GM19035 (cell line): ENCODE data around the gene GMFB.
"Not testable (repeated sequence)": the region's sequence is repeated elsewhere in the genome, so short reads cannot be mapped to it uniquely, and the experiment has no call there.

ENCODE experiments used
- ATAC-seq: cut with Tn5 transposase; IDR thresholded peaks from one replicate; pipeline ENCODE4 v1.9.1; 2021; ENCODE audit not compliant: unreplicated experiment

The GMFB gene

GRCh38 chr14:54462048-54462447, 26.7 kb downstream of the GMFB start:
- ATAC-seq, result no peak

DNA sequence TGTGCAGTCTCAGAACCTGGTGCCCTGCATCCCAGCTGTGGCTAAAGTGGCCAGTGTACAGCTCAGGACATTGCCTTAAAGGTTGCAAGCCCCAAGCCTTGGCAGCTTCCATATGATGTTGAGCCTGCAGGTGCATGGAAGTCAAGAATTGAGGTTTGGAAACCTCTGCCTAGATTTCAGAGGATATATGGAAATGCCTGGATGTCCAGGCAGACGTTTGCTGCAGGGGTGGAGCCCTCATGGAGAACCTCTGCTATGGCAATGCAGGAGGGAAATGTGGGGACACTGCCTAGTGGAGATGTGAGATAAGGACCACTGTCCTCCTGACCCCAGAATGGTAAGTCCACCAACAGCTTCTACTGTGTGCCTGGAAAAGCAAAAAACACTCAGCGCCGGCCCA, 29.7 kb downstream of the GMFB start:
- no peak for ATAC-seq

DNA sequence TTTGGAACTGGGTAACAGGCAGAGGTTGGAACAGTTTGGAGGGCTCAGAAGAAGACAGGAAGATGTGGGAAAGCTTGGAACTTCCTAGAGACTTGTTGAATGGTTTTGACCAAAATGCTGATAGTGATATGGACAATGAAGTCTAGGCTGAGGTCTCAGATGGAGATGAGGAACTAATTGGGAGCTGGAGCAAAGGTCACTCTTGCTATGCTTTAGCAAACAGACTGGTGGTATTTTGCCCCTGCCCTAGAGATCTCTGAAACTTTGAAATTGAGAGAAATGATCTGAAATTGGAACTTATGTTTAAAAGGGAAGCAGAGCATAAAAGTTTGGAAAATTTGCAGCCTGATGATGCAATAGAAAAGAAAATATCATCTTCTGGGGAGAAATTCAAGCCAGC, 30.2 kb downstream of the GMFB start:
- ATAC-seq, result not testable (repeated sequence)

DNA sequence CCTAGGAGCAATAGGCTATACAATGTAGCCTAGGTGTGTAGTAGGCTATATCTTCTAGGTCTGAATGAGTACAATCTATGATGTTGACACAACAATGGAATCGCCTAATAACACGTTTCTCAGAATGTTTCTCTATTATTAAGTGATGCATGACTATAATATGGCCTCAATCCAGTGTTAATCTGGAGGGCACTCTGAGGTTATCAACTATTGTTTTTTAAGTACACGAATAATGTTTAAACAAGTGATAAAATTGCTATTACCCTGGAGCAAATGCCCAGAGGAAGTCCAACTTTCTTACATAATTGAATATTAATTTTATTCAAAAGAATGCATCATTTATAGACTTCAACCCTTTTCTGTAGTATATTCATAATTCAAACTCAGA, 31.2 kb downstream of the GMFB start:
- no peak for ATAC-seq

- not testable (repeated sequence) for ATAC-seq
Observed at GRCh38 chr14:54456820-54457608, 31.8 kb downstream of the GMFB start.

DNA sequence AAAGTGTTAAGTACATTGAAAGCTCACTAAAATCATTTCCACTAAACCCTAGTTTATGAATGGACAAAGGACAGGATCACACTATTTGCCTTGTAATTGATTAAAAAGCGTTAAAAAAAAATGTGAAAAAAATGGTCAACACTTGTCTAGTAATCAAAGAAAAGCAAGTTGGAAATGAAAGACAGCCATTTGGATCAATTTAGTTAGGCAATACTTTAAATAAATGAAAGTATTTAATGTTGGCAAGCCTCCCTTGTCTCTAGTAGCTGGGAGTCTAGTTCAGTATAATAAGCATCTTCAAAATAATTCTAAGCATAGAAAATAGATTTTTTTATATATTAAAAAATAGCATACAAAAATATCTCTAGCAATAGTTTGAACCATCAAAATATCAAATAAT, 33.4 kb downstream of the GMFB start:
- no peak for ATAC-seq

- ATAC-seq, result not testable (repeated sequence)
Observed at GRCh38 chr14:54453990-54454389, 34.8 kb downstream of the GMFB start.

DNA sequence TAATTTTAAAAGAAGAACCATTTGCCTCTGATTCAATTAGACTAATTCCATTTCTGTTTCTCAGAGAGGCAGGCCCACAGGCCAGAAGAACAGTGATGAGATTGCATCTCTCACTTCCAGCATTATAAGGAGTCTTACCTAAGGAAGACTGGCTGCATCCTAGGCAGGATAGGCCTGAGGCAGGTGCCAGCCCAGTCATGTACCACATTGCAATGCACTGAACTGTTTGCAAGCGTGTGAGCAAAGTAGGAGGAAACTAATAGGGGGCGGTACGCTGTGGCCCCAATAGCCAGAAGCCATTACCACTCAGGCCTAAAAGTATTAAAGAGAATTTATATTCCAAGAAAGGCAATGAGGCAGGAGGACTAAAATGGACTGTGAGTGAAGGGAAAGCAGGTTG, 35.5 kb downstream of the GMFB start:
- no peak for ATAC-seq

- ATAC-seq, result no peak
Observed at GRCh38 chr14:54451961-54452360, 36.8 kb downstream of the GMFB start.

GRCh38 chr14:54451121-54451601, 37.6 kb downstream of the GMFB start:
- ATAC-seq, result no peak

DNA sequence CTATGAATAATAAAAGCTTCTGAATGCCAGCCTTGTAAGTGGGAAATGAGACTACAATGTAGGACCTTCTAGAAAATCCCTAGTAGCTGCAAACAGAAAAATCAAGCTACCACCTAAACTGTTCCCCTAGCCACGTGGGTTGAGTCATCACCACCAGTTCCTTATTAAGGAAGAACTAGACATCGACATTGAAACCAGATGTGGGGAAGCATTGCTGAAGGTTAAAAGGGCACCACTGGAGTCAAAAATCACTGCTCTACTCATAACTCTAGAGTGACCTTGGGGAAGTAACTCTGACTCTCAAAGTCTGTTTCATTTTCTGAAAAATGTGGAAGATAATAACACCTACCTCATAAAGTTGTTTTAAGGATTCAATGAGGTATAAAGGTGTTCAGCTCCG, 38.2 kb downstream of the GMFB start:
- ATAC-seq, result peak; percentile 59

- no peak for ATAC-seq
Observed at GRCh38 chr14:54447231-54447692, 41.5 kb downstream of the GMFB start.

DNA sequence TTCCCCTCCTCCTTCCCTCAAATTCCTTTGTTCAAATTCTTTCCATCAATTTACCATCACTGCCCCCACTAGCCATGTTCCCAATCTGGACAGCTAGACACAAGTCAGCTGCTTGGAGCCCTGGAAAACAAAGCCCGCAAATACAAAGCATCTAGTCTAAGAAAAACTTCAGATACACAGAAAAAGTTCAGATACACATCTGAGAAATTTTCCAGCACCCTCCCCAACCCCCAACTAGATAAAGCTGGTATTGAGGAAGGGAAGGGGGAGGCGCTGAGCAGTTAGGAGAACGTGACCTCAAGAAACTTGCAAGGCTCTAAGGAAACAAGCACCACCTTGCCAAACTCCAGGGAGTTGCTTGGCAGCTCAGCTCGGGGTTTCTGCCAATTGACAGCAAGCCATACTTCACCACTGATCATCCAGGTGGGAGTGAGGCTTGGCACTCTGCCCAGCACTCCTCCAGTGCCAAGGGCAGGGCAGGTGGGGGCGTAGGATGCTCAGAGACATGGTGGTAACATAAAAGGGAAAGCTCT, 42.6 kb downstream of the GMFB start:
- no peak for ATAC-seq

- no peak for ATAC-seq
Observed at GRCh38 chr14:54444681-54445080, 44.1 kb downstream of the GMFB start.

- no peak for ATAC-seq
Observed at GRCh38 chr14:54443981-54444380, 44.8 kb downstream of the GMFB start.

DNA sequence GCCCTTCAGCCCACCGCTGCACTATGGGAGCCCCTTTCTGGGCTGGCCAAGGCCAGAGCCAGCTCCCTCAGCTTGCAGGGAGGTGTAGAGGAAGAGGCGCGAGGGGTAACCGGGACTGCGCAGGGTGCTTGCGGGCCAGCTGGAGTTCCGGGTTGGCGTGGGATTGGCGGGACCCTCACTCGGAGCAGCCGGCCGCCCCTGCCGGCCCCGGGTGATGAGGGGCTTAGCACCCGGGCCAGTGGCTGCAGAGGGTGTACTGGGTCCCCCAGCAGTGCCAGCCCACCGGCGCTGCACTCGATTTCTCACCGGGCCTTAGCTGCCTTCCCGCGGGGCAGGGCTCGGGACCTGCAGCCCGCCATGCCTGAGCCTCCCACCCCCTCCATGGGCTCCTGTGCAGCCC, 45.8 kb downstream of the GMFB start:
- not testable (repeated sequence) for ATAC-seq

- peak; percentile 94 for ATAC-seq
Observed at GRCh38 chr14:54440873-54441868, 47.6 kb downstream of the GMFB start, which contains the start of gene CNIH1. Gene CNIH1 (minus strand): TSS chr14:54441374. CDS start chr14:54441327, 47 bp downstream.

DNA sequence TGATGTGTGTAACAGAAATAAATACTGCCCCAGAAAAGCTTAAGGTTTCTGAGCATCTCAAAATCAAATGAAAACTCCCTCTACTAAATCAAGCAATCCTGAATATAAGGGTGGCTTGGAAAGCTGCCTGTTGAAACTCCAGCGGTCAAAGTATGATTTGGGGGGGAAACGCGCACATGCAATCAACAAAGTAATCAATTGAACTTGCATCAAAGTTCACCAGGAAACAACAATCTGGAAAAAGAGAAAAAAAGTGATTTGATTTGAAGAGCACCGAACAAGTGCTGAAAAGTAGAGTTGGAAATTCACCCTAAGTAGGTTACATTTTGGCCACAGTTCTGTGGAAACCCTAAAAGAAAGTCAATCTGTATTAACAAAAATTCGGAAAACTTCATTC, 48.3 kb downstream of the GMFB start:
- no peak for ATAC-seq

DNA sequence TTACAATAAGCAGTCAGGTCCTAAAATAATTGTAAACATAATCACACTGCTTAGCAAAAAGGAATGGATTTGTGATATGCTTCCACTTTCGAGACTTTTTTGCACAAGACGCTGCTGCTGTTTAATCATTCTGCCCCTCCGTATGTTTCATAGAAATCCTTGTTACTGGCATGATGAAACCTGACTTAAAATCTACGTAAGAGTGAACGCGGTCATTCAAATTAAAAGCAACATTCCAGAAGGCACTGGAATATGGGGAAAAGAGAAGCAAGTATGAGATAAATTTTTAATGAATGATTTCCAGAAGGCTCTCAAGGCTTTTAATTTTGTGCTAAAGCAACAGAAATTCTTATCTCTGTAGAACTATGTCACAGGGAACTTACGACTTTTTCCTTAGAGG, 48.7 kb downstream of the GMFB start:
- no peak for ATAC-seq

DNA sequence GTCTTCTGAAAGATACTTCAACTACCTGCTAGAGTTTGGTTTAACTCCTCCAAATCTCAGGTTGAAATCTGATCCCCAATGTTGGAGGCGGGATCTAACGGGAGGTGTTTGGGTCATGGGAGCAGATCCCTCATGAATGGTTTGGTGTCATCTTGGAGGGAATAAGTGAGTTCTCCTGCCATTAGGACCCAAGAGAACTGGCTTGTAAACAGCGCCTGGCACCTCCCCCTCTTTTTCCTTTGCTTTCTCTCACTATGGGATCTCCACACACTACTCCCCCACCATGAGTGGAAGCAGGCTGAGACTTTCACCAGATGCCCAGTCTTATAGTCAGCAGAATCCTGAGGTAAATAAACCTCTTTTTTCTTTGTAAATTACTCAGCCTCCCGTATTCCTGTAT, 50.1 kb downstream of the GMFB start:
- no peak for ATAC-seq

- not testable (repeated sequence) for ATAC-seq
Observed at GRCh38 chr14:54437954-54438353, 50.8 kb downstream of the GMFB start.
